ENCODE data around the gene FBXW8. TPM values are rescaled to one million over a fixed set of nuclear protein-coding genes. Genes with fewer than 3 reads are reported as not detected.

FBXW8 gene
- total RNA-seq, 2 donors from 2014 or later, result 26.1 to 34.7 TPM

DNA sequence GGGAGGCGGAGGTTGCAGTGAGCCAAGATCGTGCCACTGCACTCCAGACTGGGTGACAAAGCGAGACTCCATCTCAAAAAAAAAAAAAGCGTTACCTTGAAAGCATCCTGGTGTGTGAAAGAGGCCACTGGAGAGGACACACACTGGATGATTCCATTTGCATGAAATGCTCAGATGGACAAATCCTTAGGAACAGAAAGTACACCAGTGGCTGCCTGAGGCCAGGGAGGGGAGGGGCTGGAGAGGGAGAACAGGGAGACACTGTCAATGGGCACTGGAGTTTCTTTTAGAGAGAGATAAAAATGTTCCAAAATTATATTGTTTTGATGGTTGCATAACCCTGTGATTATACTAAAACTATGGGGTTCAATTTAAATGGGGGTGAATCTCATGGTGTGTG lies 168.7 kb downstream of the FBXW8 start:
- DNase-seq, result no peak
- Mint-ChIP-seq H3K27me3 (ENCODE audit: insufficient read depth) (no peaks in the 10 kb centered on the region), H3K4me1 (peaks cover 9% of the 10 kb centered on the region), H3K4me3 (no peak overlapping the region), H3K9me3 (peaks cover 3% of the 10 kb centered on the region), H3K27ac (no peak overlapping the region), H3K36me3 (ENCODE audit: low read depth) (peaks cover 11% of the 10 kb centered on the region)
- H3K9ac ChIP-seq (ENCODE audit: extremely low read depth, low read length, poor library complexity, severe bottlenecking), result no peak overlapping the region
- no peaks in the 10 kb centered on the region for H3K4me1 ChIP-seq (ENCODE audit: control insufficient read depth, insufficient read depth, low read length)
- no peak for TF ChIP-seq CTCF (conservative IDR thresholded peaks at IDR 0.05)
- H3K27ac ChIP-seq (ENCODE audit: low read depth, low read length), result no peak overlapping the region
- H3K36me3 ChIP-seq (ENCODE audit: control insufficient read depth, insufficient read depth, low read length), result no peaks in the 10 kb centered on the region
- H3K27me3 ChIP-seq (ENCODE audit: control insufficient read depth, insufficient read depth, low read length, poor library complexity, severe bottlenecking), result no peaks in the 10 kb centered on the region
- 94 to 96% methylated on average over 3 to 4 of the region's 4 CpGs for WGBS, 2 experiments (ENCODE audit: insufficient coverage in 1 of 2, insufficient read length in 1 of 2)
- H3K9me3 ChIP-seq (ENCODE audit: control insufficient read depth, low read length), result no peaks in the 10 kb centered on the region
- no peak overlapping the region for H3K4me3 ChIP-seq (ENCODE audit: low read length)

- H3K4me3 ChIP-seq (ENCODE audit: low read length), result no peak overlapping the region
- no peak overlapping the region for H3K27ac ChIP-seq (ENCODE audit: low read depth, low read length)
- no peaks in the 10 kb centered on the region for H3K27me3 ChIP-seq (ENCODE audit: control insufficient read depth, insufficient read depth, low read length, poor library complexity, severe bottlenecking)
- H3K4me1 ChIP-seq (ENCODE audit: control insufficient read depth, insufficient read depth, low read length), result no peaks in the 10 kb centered on the region
- H3K36me3 ChIP-seq (ENCODE audit: control insufficient read depth, insufficient read depth, low read length), result no peaks in the 10 kb centered on the region
- Mint-ChIP-seq H3K27me3 (ENCODE audit: insufficient read depth) (no peaks in the 10 kb centered on the region), H3K4me3 (no peak overlapping the region), H3K27ac (no peak overlapping the region), H3K9me3 (peaks cover 3% of the 10 kb centered on the region), H3K36me3 (ENCODE audit: low read depth) (peaks cover 11% of the 10 kb centered on the region), H3K4me1 (peaks cover 9% of the 10 kb centered on the region)
- no peak overlapping the region for H3K9ac ChIP-seq (ENCODE audit: extremely low read depth, low read length, poor library complexity, severe bottlenecking)
- H3K9me3 ChIP-seq (ENCODE audit: control insufficient read depth, low read length), result no peaks in the 10 kb centered on the region
- DNase-seq, result peak; percentile 58
- WGBS, 2 experiments (ENCODE audit: insufficient coverage in 1 of 2, insufficient read length in 1 of 2), result 72 to 100% methylated on average over 1 to 6 of the region's 6 CpGs
- no peak for TF ChIP-seq CTCF (conservative IDR thresholded peaks at IDR 0.05)
Observed at GRCh38 chr12:117080661-117081144, 170.0 kb downstream of the FBXW8 start.

Other genes starting within 250 kb of the FBXW8 start
- gene SPRING1, start 172.9 kb upstream of the FBXW8 start, total RNA-seq, result 100 to 1,000 TPM in 1 of 2 donors, 10 to 100 TPM in 1; 81.7 to 108 TPM
- gene RNFT2, start 172.6 kb upstream of the FBXW8 start, total RNA-seq, result 10 to 100 TPM; 28.0 to 51.2 TPM
- 1 to 10 TPM; 1.4 to 1.6 TPM for gene HRK, start 29.5 kb upstream of the FBXW8 start, total RNA-seq
- gene TESC, start 188.5 kb downstream of the FBXW8 start, total RNA-seq, result 10 to 100 TPM; 25.1 to 26.5 TPM

Measured in endodermal cell (in vitro differentiated cells).